K562 (cell line): ENCODE data around the gene LCN12. TPM values are rescaled to one million over a fixed set of nuclear protein-coding genes. Genes with fewer than 3 reads are reported as not detected.
A peak's percentile ranks its signal among the peaks of the same experiment; 100 is the strongest.

Experiments used
- EGR1 ChIP-seq: fragments of 450-650 bp; conservative IDR thresholded peaks from 2 replicates; pipeline ENCODE4 v1.6.1; 2017; ENCODE audit warnings: mild to moderate bottlenecking
- FOXJ3 ChIP-seq: sonication (generic); formaldehyde crosslinking; IDR thresholded peaks from 2 replicates; pipeline ENCODE4 v1.4.0; 2020; ENCODE audit warnings: mild to moderate bottlenecking, missing genetic modification reagents
- GATA2 ChIP-seq: sonication (generic); formaldehyde crosslinking; IDR thresholded peaks from 2 replicates; pipeline ENCODE4 v1.4.0; 2020; ENCODE audit warnings: mild to moderate bottlenecking, missing genetic modification reagents
- MEIS2 ChIP-seq: fragments of 450-650 bp; IDR thresholded peaks from 2 replicates; pipeline ENCODE4 v1.6.1; 2014; ENCODE audit warnings: mild to moderate bottlenecking; ENCODE audit not compliant: partially characterized antibody
- ZNF707 ChIP-seq: fragments of 250-450 bp; sonication (Bioruptor Pico); conservative IDR thresholded peaks from 2 replicates; pipeline ENCODE4 v1.8.0; 2022; ENCODE audit warnings: inconsistent platforms, mild to moderate bottlenecking, moderate library complexity
- ZNF76 ChIP-seq: fragments of 250-450 bp; sonication (Bioruptor Pico); IDR thresholded peaks from 2 replicates; pipeline ENCODE4 v1.4.0; 2020; ENCODE audit warnings: mild to moderate bottlenecking, moderate library complexity, borderline replicate concordance
- polyA plus RNA-seq, 8 experiments: library from polyadenylated mRNA; depleted of rRNA in 4 of 8; stranded (reverse) in 5 of 8; unstranded in 3 of 8; fragments of >200 nt; fragmentation: Nextera tagmentation in 2 of 8; fragmentation: Illumina TruSeq in 1 of 8; extraction: Ambion mirVana in 2 of 8; extraction: Trizol in 1 of 8; gene quantifications; 2 replicates each; pipeline versions ENCODE4 v1.2.1 to v1.2.3, GENCODE V29; 2011 to 2014; ENCODE audit warnings: inconsistent platforms in 1 of 8, missing spikeins in 1 of 8
- total RNA-seq, 7 experiments: library from RNA; depleted of rRNA in 6 of 7; stranded (reverse); fragments of >200 nt in 6 of 7; fragmentation: Illumina TruSeq in 2 of 7; extraction: Trizol in 2 of 7; gene quantifications; 2 replicates each; pipeline versions ENCODE4 v1.2.1 to v1.2.3, GENCODE V29; 2011 to 2021; ENCODE audit warnings: low replicate concordance in 1 of 7
- TF ChIP-seq, protein P1 (sequence below), 2 experiments: fragments of 450-650 bp in 1 of 2; sonication (generic) in 1 of 2; formaldehyde crosslinking in 1 of 2; IDR thresholded peaks; 2 replicates each; pipeline versions ENCODE4 v1.7.1 to v1.9.0; 2016 to 2022; ENCODE audit warnings: inconsistent platforms in 1 of 2, mild to moderate bottlenecking in 1 of 2, missing genetic modification reagents in 1 of 2

Gene LCN12
- total and polyA plus RNA-seq, 9 of the 15 experiments (the other 6 are each of a cell fraction or from before 2014, with no cell fraction given), result 0.05 TPM; not detected in 8

DNA sequence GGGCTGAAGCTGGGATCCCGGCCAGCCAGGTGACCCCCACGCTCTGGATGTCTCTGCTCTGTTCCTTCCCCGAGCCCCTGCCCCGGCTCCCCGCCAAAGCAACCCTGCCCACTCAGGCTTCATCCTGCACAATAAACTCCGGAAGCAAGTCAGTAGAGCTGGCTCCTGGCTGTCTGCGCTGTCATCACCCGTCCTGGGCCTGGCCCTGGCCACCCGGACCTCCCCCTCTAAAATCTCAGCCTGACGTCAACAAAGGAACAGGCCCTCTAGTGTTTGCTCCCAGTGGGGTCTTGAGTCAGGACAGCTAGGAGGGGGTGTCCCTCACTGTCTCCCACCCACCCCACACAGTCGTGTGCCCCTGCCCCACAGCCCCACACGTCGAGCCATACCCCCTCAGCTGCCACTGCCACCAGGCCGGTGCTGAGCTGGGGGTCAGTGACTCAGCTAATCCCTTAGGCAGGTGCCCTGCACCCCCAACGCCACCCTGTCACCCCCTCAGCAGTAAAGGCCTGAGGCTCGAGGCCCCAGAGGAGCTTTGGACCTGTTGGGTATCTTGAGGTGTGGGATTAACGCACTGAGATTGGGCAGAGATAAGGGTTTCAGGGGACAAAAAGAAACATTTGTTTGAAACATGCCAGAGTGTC, 29.6 kb downstream of the LCN12 start (continued):
- TF ChIP-seq, protein P1, sequence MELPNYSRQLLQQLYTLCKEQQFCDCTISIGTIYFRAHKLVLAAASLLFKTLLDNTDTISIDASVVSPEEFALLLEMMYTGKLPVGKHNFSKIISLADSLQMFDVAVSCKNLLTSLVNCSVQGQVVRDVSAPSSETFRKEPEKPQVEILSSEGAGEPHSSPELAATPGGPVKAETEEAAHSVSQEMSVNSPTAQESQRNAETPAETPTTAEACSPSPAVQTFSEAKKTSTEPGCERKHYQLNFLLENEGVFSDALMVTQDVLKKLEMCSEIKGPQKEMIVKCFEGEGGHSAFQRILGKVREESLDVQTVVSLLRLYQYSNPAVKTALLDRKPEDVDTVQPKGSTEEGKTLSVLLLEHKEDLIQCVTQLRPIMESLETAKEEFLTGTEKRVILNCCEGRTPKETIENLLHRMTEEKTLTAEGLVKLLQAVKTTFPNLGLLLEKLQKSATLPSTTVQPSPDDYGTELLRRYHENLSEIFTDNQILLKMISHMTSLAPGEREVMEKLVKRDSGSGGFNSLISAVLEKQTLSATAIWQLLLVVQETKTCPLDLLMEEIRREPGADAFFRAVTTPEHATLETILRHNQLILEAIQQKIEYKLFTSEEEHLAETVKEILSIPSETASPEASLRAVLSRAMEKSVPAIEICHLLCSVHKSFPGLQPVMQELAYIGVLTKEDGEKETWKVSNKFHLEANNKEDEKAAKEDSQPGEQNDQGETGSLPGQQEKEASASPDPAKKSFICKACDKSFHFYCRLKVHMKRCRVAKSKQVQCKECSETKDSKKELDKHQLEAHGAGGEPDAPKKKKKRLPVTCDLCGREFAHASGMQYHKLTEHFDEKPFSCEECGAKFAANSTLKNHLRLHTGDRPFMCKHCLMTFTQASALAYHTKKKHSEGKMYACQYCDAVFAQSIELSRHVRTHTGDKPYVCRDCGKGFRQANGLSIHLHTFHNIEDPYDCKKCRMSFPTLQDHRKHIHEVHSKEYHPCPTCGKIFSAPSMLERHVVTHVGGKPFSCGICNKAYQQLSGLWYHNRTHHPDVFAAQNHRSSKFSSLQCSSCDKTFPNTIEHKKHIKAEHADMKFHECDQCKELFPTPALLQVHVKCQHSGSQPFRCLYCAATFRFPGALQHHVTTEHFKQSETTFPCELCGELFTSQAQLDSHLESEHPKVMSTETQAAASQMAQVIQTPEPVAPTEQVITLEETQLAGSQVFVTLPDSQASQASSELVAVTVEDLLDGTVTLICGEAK (IDR thresholded peaks at IDR 0.05), result no peak
- TF ChIP-seq, protein P1 (CRISPR knock-in tag; IDR thresholded peaks at IDR 0.05), result no peak
- peak; percentile 36; the same call in 1 of the 2 replicates for TF ChIP-seq GATA2 (CRISPR knock-in tag)
- TF ChIP-seq FOXJ3 (CRISPR knock-in tag), result no peak
- TF ChIP-seq MEIS2, result peak; percentile 11
- TF ChIP-seq EGR1, result no peak
- TF ChIP-seq ZNF76 (CRISPR knock-in tag), result no peak
- no peak for TF ChIP-seq ZNF707 (CRISPR knock-in tag)
